Skin epidermis (tissue), 12 donors: ENCODE results near the gene RPL13.

Source experiments
- H3K27ac ChIP-seq, 21 experiments: fragments of 200-600 bp; sonication (generic) in 11 of 21; one replicate each; pipeline ENCODE4 v1.5.0; 2020; ENCODE audit warnings: mild to moderate bottlenecking in 3 of 21, inconsistent platforms in 2 of 21, moderate library complexity in 2 of 21
- H3K4me3 ChIP-seq, 7 experiments: fragments of 200-600 bp; sonication (generic) in 2 of 7; one replicate each; pipeline ENCODE4 v1.5.0; 2020; ENCODE audit warnings: inconsistent platforms in 2 of 7, mild to moderate bottlenecking in 2 of 7, moderate library complexity in 1 of 7

The RPL13 gene

DNA sequence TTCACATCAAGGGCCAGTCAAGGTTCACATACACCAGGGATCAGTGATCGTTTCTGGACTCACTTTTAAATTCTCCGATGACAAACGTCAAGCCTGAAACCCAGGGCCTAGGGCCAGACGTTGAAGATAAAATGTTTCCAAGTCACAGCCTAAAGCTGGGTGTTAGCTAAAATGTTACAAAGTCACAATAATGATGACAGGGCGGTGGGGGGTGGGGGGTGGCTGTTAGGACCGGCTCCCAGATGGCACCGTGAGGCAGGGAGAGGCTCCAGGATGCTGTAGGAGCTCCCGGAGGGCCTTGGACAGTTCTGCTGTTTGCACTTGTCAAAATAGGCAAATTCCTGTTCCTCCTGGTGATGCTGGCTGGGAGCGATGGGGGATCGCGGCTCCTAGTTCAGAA lies 16.4 kb upstream of the RPL13 start:
- Histone ChIP-seq H3K4me3 (no peak overlapping the region), H3K27ac (no peak overlapping the region)

DNA sequence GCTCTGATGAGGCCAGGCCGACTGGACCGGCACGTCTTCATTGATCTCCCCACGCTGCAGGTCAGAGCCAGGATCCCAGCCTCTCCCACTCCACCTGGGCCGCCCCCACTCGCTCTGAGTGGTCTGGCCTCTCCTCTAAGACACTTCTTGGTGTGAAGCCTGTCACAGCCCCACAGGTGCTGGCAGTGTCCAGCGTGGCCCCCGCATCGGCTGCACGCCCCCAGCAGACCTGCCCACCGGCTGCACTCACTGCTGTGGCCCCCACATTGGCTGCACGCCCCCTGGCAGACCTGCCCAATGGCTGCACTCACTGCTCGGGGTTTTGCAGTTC lies 15.8 kb upstream of the RPL13 start:
- Histone ChIP-seq H3K27ac (no peak overlapping the region), H3K4me3 (no peak overlapping the region)

DNA sequence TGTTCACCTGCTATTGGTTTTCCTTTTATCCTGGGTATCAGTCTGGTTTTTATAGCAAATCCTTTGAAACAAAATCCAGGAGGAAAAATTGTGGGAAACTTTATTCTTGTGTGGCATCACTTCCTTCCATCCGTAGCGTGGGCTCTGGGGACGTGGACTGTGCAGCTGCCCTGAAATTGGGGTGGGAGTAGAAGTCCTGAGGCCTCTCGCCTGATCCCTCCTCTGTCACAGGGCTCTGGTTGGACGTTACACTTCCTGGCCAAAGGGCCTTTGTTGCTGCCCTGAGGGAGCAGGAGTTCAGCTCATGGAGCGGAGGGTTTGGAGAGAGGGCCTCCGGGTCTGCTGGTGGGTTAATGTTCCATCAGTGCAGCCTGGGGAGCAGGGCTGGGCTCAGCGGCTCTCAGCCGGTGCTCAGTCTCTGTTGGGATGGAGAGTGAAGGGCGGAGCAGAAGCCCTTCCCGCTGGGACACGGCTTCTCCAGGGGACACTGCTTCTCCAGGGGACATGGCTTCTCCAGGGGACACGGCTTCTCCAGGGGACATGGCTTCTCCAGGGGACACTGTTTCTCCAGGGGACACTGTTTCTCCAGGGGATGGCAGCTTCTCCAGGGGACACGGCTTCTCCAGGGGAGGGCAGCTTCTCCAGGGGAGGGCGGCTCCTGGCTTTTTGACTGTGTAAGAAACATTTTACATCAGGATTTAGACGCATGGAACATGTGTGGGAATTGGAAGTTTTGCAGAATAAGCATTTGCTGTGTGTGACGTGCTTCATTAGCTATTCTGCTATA lies 15.2 kb upstream of the RPL13 start:
- H3K27ac ChIP-seq = no peak overlapping the region
- no peak overlapping the region for H3K4me3 ChIP-seq

DNA sequence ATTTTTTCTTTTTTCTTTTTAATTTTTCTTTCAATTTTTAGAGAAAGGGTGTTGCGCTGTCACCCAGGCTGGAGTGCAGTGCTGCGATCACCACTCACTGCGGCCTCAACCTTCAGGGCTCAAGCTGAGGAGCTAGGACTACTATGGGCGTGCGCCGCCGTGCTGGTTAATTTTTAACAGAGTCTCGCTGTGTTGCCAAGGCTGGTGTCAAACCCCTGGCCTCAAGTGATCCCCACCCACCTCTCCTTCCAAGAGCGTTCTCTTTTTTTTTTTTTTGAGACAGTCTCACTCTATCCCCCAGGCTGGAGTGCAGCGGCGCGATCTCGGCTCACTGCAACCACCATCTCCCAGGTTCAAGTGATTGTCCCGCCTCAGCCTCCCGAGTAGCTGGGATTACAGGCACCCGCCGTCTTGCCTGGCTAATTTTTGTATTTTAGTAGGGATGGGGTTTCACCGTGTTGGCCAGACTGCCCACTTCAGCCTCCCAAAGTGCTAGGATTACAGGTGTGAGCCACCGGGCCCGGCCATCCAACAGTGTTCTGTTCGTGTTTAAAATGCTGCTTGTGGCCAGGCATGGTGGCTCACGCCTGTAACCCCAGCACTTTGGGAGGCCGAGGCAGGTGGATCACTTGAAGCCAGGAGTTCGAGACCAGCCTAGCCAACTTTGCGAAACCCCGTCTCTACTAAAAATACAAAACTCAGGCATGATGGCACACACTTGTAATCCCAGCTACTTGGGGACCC lies 14.5 kb upstream of the RPL13 start:
- H3K4me3 ChIP-seq = no peak overlapping the region
- H3K27ac ChIP-seq = no peak overlapping the region

DNA sequence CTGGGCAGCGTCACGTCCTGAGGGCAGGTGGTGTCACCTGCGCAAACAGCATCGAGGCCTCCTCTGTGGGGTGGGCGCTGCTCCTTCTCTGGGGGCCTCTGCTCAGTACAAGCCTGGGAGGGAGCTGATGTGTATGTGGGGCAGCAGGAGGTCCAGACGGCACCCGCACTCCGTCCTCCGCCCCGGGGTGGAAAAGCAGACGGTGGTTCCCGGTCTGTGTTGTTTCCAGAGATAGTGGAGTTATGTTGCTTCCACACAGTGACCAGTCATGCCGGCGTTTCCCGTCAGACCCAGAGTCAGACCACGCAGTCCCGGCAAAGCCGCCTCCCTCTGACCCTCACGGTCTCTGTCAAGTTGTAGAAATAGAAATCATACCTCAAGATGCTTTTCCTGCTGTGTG lies 13.7 kb upstream of the RPL13 start:
- H3K4me3 ChIP-seq = no peak overlapping the region
- no peak overlapping the region for H3K27ac ChIP-seq

DNA sequence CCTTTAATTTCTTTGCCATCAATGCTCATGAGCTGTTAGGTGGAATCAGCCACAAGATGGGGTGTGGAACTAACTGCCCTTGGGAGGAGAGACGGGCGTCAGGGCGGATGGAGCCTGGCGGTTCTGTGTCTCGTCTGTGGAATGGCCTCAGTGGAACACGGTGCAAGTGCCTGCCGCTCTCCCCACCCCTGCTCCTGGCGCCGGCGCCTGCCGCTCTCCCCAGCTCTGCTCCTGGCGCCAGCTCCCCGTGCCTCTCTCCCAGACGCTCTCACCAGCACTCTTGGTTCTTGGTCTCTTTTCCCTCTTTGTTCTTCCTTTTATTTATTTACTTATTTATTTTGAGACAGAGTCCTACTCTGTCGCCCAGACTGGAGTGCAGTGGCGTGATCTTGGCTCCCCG lies 13.2 kb upstream of the RPL13 start:
- Histone ChIP-seq H3K4me3 (no peak overlapping the region), H3K27ac (no peak overlapping the region)

DNA sequence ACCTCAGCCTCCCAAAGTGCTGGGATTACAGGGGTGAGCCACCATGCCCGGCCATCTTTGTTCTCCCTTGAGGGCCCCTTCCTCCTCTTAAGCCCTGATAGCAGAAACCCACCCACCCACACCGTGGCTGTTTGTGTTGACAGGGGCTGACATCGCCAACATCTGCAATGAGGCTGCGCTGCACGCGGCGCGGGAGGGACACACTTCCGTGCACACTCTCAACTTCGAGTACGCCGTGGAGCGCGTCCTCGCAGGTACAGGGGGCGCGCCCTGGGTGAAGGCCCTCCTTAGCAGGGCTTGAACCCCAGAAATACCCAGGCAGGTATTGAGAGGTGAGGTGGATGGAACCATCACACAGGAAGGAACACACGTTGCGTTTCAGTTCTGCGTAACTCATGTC lies 12.6 kb upstream of the RPL13 start:
- Histone ChIP-seq H3K4me3 (no peak overlapping the region), H3K27ac (no peak overlapping the region)

DNA sequence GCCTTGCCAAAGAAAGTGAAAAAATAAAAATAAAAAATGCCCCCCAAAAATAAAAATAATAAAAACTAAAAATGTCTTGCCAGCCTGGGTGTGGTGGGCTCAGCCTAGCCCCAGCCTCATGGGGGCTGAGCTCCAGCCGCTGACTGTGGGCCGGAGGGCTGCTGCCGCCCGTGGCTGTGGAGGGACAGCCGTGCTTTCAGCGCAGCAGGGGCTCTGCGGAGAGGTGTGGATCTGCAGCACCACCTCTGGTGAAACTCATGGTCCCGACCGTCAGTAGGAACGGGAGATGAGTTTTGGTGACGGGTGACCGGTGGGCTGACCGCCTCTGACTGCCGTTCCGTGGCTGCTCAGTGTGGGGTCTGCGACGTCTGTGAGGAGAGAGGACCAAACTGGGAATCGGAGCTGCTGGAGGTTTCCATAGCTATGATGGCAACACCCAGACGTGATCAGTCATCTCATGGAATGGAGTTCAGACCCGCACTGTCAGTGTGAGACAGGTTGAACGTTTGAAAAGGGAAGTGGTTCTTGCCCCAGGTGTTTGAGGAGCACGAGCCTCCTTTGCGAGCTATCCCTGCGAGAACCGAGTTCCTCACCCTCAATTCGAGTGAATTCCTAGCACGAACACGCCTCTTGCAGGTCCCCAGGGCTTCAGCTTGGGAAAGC lies 12.0 kb upstream of the RPL13 start:
- H3K27ac ChIP-seq = no peak overlapping the region
- H3K4me3 ChIP-seq = no peak overlapping the region

DNA sequence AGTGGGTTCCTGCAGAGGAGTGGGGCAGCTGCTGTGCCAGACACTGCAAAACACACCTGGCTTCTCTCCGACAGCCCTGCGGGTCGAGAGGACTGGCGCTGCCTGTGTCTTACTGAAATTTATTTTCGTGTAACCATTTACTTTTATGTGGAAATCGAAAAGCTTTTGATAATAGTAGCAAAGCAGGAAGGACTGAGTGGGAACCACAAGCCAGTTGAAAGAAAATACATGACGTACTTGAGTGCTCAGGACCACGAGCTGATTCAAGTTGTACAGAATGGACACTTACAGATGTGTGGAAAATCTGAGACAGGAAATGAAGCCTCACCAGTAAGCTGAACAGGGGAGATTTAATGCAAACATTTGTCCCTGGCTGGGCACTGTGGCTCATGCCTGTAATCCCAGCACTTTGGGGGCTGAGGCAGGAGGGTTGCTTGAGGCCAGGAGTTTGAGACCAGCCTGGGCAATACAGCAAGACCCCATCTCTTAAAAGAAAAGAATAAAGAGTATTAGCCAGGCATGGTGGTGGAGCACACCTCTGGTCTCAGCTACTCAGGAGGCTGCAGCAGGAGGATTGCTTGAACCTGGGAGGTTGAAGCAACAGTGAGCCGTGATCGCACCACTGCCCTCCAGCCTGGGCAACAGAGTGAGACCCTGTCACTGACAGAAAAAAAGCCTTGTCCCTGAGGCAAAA lies 11.3 kb upstream of the RPL13 start:
- H3K27ac ChIP-seq = no peak overlapping the region

DNA sequence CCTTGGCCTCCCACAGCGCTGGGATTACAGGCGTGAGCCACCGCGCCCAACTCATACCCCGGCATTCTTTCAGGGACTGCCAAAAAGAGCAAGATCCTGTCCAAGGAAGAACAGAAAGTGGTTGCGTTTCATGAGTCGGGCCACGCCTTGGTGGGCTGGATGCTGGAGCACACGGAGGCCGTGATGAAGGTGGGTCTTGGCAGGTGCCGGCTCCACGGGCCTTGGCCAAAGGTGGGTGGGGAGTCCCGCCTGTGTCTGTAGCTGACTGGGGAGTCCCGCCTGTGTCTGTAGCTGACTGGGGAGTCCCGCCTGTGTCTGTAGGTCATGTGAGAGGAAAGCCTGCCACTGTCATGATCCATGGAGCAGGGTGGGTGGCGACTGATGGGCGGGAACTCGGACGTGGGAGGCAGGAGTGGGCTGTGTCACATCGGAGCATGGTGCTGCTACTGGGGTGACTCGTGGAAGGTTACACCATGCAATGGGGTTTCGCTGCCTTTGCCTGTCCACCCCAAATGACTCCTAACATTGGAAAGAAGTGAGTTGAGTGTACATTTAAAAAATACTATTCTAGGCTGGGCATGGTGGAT lies 10.0 kb upstream of the RPL13 start:
- no peak overlapping the region for H3K4me3 ChIP-seq

More for the DNA sequence above, 11.3 kb upstream of the RPL13 start:
- H3K4me3 ChIP-seq = no peak overlapping the region

DNA sequence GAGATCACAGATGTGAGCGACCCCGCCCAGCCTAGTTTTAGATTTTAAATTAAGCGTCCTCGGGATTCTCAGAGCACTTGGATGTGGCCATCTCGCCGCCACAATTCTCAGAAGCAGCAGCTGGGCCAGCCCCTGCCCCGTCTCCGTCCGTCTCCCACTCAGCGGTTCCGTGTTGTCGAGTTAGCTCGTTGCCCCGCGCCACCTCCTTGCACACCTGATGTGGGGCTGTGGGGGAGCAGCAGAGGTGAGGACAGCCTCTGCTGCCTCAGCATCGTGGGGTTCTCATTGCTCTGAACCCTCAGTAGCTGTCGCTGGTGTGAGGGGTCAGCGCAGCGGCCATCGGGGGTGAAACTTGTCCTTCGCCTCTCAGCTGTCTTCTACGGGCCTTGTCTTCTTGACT lies 8.2 kb upstream of the RPL13 start:
- H3K27ac ChIP-seq = no peak overlapping the region
- H3K4me3 ChIP-seq = no peak overlapping the region

More for the DNA sequence above, 10.0 kb upstream of the RPL13 start:
- no peak overlapping the region for H3K27ac ChIP-seq

DNA sequence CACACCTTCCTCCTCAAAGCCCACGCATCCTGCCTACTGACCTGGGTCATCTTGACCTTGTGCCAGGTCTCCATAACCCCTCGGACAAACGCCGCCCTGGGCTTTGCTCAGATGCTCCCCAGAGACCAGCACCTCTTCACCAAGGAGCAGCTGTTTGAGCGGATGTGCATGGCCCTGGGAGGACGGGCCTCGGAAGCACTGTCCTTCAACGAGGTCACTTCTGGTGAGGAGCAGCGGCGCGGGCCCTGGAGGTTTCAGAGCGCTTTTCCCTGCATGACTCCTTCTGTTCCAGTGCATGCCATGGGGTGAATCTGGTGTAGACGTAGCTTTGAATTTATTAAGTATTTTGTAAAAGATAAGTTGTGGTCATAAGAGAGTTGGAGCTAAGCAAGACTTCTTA lies 7.6 kb upstream of the RPL13 start:
- no peak overlapping the region for H3K27ac ChIP-seq
- no peak overlapping the region for H3K4me3 ChIP-seq

DNA sequence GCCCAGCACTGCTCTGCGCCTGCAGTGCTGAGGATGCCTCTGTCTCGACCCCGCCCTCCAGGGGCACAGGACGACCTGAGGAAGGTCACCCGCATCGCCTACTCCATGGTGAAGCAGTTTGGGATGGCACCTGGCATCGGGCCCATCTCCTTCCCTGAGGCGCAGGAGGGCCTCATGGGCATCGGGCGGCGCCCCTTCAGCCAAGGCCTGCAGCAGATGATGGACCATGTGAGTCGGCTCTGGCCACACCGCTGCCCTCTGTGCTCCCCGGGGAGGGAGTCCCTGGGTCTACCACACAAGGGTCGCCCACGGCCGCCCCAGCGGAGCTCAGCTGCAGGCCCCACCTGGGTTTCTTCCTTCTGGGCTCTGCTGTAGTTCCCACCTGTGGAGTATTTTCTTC lies 6.7 kb upstream of the RPL13 start:
- Histone ChIP-seq H3K4me3 (no peak overlapping the region), H3K27ac (no peak overlapping the region)

DNA sequence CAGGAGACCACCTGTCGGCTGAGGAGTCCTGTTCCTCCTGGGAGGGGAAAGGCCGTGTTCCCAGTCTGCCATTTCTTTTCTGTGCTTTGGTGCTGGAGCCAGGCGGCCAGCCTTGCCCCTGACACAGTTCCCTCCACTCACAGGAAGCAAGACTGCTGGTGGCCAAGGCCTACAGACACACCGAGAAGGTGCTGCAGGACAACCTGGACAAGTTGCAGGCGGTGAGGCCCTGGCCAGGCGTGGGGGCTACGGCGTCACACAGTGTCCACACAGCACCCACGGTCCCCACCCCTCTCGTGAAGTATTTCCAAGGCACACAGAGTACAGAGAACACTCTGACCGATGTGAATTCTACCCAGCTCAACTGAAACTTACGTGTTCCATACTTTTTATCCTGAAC lies 6.1 kb upstream of the RPL13 start:
- no peak overlapping the region for H3K4me3 ChIP-seq
- H3K27ac ChIP-seq = no peak overlapping the region

DNA sequence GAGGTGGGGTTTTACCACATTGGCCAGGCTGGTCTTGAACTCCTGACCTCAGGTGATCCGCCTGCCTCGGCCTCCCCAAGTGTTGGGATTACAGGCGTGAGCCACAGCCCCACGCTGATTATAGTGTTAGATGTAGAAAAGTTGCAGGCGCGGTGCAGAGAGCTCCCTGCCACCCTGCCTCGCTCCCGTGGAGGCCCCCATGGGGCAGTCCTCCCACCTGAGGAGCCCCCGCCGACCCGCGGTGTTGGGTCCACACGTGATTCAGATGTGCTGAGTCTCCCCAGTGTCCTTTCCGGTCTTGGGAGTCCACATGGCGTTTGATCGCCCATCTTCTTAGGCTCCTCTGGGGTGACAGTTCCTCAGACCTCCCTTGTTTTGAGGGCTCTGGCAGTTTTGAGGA lies 5.2 kb upstream of the RPL13 start:
- H3K4me3 ChIP-seq = no peak overlapping the region
- no peak overlapping the region for H3K27ac ChIP-seq

DNA sequence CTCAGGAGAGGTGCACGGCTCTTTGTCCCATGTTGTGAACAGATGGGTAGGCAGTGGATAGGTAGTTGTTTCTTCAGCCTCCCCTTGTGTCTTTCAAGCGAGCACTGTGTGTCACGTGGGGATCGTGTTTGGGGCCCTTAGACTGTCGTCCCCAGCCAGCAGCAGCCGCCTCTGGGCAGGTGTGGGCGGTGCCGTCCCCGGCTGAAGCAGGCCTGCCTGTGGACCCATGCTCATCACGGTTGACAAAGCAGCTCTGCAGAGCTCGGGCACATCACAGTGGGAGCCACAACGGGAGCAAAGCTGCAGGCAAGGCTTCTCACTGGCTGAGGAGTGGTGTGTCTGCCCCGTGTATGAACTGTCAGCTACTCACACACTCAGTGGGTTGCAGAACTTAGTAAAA lies 4.7 kb upstream of the RPL13 start:
- Histone ChIP-seq H3K27ac (no peak overlapping the region), H3K4me3 (no peak overlapping the region)

DNA sequence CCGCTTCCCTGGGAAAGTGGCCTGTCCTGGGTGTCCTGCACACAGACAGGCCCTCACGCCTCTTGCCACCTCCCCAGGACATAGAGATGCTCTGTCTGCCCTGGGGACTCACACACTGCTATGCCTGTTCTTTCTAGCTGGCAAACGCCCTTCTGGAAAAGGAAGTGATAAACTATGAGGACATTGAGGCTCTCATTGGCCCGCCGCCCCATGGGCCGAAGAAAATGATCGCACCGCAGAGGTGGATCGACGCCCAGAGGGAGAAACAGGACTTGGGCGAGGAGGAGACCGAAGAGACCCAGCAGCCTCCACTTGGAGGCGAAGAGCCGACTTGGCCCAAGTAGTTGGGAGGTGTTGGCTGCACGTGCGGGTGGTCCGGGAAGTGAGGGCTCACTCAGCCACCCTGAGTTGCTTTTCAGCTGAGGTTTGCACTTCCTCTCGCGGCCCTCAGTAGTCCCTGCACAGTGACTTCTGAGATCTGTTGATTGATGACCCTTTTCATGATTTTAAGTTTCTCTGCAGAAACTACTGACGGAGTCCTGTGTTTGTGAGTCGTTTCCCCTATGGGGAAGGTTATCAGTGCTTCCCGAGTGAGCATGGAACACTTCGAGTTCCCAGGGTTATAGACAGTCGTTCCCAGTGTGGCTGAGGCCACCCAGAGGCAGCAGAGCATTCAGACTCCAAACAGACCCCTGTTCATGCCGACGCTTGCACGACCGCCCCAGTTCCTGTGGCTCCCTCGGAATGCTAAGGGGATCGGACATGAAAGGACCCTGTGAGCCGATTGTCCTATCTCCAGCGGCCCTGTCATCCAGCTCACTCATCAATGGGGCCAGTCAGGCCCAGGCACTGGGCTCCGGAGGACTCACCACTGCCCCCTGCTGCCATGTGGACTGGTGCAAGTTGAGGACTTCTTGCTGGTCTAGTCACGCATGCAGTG lies 3.5 kb upstream of the RPL13 start:
- H3K27ac ChIP-seq = no peak overlapping the region
- no peak overlapping the region for H3K4me3 ChIP-seq

DNA sequence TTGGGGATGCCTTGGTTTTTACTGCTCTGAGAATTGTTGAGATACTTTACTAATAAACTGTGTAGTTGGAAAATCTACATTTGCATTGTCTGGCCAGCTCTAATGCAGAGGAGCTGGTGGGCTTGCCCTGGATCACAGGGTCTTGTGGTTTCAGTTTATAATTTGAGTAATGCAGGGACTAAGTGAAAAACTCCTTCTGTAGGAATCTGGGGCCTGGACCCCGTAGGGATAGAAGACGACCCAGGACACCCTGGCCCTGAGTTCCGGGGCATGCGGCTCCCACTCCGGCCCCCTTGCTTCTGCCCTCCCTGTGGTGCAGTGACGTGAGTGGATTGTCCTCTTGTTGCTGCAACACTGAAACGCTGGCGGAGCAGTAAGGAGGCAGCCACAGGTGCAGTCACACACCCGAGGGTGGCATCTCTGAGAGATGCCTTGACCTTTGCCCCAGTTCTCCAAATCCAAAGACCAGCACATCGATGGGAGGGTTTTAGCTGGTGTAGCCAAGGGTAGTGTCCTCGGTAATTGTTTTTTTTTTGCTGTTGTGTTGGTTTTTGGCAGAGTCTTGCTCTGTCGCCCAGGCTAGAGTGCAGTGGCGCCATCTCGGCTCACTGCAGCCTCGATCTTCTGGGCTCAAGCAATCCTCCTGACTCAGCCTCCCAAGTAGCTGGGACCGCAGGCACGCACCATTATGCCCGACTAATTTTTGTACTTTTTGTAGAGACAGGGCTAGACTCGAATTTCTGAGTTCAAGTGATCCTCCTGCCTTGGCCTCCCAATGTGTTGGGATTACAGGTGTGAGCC lies 2.6 kb upstream of the RPL13 start:
- no peak overlapping the region for H3K4me3 ChIP-seq
- peak overlapping the region in 1 of 21 experiments; percentile 98 for H3K27ac ChIP-seq
